GM19238 (cell line): ENCODE measurements around the gene ADORA1.

Experiments
- DNase-seq: peaks from one replicate; pipeline ENCODE4 v3.0.0; 2011; ENCODE audit warnings: low spot score; ENCODE audit not compliant: insufficient read length

ADORA1 gene

GRCh38 chr1:203156280-203156679 is 28.8 kb downstream of the ADORA1 start:
- no peak for DNase-seq

DNA sequence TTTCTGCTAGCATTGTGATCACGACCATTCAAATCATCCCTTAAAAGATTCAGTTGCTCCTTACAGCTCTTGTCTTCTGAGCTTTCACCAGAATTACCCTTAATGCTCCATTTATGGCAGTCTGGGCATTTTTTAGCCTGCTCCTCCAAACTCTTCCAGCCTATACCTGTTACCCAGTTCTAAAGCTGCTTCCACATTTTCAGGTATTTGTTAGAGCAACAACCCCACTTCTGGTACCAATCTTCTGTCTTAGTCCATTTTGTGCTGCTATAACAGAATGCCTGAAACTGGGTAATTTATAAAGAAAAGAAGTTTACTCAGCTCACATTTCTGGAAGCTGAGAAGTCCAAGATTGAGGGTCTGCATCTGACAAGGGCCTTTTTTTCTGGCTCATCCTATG is 30.9 kb downstream of the ADORA1 start:
- DNase-seq = no peak

- no peak for DNase-seq
Measured at GRCh38 chr1:203158960-203159665, 31.6 kb downstream of the ADORA1 start.

- DNase-seq = no peak
Measured at GRCh38 chr1:203159844-203160243, 32.3 kb downstream of the ADORA1 start.

DNA sequence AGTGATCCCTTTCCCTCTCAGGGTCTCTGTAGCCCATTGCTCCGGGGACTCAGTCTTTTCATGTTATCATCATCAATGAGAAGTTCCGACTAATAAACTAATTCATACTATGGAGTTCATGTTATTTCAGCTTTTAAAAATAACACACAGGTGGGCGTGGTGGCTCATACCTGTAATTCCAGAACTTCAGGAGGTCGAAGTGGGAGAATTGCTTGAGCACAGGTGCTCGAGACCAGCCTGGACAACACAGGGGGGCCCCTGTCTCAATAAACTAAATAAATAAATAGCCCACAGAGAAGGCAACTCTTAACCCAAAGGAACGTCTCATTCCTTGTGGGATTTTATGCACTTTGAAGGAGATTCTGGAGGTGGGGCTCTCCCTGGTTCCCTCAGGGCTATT is 33.6 kb downstream of the ADORA1 start:
- no peak for DNase-seq

DNA sequence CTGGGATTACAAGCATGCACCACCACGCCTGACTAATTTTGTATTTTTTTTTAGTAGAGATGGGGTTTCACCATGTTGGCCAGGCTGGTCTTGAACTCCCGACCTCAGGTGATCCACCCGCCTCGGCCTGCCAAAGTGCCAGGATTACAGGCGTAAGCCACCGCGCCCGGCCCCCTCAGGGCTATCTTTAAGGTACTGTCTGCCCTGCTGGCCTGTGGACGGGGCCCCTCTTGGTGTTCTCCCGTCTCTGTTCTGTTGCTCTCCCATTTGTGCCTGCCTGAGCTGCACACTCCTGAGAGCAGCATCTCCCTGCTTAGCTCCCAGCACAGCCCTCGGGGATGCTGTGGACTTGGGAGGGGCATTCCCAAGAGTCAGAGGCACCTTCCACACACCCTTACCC is 34.2 kb downstream of the ADORA1 start:
- no peak for DNase-seq

DNA sequence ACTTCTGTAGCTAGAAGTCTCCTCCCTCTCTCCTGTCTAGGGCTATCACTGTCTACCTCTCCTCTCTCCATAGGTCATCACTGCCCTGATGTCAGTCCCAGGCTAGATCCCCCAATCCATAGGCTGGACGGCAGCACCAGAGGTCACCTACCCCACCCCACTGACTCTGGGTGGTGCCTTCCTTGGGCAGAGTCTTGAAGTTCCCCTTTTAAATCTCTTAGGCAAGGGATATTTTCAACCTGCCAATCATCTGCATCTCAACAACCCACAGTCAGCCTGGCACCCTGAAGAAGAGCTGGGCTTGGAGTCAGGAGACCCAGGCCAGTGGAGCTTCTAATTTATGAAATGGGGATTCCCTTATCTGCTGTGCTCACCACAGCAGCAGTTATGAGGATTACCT is 34.9 kb downstream of the ADORA1 start:
- no peak for DNase-seq

DNA sequence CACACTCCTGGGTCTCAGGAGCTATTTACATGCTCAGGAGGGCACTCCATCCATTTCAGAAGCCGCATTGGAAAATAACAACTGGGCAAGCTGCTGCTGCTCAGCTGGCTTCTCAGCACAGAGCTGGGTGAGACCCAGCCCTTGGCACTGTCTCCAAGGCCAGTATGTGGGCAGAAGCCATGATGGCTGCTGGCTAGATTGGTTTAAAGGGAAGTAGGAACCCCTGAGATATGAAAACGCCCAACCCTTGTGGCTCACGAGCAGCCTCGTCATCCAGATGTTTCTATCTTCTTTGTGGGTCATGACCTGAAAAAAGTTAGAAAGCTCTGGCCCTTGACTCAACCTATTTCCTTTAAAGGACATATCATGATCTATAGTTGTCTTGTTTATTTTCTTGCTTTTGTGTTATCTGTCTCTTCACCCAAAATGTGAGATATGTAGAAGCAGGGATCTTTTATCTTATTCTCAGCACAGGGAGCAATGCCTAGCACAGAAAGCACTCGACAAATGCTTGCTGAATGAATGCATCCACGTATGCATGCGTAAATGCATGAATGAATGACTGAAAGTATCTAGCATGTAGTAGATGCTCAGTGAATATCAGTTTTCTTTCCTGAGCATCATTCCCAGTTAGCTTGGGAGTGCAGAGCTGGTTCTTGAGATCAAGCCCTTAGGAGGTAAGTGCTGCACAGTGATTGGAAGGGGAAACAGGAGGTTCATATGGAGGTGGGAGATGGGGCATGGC is 36.5 kb downstream of the ADORA1 start:
- DNase-seq = no peak

DNA sequence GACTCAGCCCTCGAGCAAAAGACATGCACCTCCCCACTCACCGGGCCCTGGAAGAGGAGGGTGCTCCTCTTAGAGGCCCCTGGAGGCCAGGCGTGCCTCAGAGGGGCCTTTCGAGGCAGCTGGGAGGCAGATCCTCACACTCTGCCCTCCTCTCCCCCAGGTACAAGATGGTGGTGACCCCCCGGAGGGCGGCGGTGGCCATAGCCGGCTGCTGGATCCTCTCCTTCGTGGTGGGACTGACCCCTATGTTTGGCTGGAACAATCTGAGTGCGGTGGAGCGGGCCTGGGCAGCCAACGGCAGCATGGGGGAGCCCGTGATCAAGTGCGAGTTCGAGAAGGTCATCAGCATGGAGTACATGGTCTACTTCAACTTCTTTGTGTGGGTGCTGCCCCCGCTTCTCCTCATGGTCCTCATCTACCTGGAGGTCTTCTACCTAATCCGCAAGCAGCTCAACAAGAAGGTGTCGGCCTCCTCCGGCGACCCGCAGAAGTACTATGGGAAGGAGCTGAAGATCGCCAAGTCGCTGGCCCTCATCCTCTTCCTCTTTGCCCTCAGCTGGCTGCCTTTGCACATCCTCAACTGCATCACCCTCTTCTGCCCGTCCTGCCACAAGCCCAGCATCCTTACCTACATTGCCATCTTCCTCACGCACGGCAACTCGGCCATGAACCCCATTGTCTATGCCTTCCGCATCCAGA is 37.7 kb downstream of the ADORA1 start:
- no peak for DNase-seq

DNA sequence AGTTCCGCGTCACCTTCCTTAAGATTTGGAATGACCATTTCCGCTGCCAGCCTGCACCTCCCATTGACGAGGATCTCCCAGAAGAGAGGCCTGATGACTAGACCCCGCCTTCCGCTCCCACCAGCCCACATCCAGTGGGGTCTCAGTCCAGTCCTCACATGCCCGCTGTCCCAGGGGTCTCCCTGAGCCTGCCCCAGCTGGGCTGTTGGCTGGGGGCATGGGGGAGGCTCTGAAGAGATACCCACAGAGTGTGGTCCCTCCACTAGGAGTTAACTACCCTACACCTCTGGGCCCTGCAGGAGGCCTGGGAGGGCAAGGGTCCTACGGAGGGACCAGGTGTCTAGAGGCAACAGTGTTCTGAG is 38.3 kb downstream of the ADORA1 start:
- DNase-seq = no peak

DNA sequence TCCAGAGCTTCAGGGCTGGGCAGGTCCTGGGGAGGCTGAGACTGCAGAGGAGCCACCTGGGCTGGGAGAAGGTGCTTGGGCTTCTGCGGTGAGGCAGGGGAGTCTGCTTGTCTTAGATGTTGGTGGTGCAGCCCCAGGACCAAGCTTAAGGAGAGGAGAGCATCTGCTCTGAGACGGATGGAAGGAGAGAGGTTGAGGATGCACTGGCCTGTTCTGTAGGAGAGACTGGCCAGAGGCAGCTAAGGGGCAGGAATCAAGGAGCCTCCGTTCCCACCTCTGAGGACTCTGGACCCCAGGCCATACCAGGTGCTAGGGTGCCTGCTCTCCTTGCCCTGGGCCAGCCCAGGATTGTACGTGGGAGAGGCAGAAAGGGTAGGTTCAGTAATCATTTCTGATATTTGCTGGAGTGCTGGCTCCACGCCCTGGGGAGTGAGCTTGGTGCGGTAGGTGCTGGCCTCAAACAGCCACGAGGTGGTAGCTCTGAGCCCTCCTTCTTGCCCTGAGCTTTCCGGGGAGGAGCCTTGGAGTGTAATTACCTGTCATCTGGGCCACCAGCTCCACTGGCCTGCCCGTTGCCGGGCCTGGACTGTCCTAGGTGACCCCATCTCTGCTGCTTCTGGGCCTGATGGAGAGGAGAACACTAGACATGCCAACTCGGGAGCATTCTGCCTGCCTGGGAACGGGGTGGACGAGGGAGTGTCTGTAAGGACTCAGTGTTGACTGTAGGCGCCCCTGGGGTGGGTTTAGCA is 38.8 kb downstream of the ADORA1 start:
- DNase-seq = no peak

- no peak for DNase-seq
Measured at GRCh38 chr1:203167026-203167912, 39.7 kb downstream of the ADORA1 start.

GRCh38 chr1:203167913-203168200 is 40.3 kb downstream of the ADORA1 start:
- no peak for DNase-seq

DNA sequence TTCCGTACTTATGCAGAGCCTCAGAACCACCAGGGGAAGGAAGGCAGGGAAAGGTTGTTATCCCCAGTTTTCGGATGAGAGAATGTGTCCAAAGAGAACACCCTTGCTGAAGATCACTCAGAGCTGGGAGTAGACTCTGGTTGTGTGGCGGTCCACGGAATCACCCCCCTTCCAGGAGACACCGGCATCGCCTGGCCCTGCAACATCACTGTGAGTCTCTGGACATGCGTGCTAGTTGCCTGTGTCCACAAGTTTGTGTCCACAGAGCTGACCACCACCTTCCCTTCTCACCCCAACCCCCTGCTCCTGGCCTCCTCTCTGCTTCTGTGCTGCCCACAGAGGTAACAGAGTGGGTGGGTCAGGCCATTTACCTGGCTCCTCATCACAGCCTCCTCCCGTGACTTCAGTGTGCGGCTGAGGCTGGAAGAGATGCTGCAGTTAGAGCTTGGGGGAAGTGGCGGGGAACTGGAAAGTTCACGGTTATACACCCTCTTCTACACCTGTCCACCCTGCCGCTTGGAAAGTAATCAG is 40.8 kb downstream of the ADORA1 start:
- no peak for DNase-seq

DNA sequence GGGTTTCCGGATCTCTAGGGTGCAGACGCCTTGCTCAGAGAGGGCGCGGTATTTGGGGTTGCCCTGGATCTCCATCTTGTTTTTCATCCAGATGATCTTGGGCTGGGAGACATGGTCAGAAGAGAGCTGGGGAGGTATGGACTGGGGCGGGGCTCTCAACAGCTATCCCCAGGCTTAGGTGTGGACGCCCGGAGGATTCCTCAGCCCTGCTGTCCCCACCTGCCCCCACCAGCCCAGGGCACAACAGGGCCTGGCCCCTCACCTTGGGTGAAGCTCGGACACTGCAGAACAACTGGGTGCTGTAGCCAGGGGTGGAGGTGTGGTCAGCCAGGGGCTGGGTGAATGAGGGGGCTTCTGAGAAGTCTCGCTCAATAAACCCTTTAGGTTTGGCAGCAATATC is 41.5 kb downstream of the ADORA1 start:
- no peak for DNase-seq

- no peak for DNase-seq
Measured at GRCh38 chr1:203169770-203170520, 42.4 kb downstream of the ADORA1 start.

DNA sequence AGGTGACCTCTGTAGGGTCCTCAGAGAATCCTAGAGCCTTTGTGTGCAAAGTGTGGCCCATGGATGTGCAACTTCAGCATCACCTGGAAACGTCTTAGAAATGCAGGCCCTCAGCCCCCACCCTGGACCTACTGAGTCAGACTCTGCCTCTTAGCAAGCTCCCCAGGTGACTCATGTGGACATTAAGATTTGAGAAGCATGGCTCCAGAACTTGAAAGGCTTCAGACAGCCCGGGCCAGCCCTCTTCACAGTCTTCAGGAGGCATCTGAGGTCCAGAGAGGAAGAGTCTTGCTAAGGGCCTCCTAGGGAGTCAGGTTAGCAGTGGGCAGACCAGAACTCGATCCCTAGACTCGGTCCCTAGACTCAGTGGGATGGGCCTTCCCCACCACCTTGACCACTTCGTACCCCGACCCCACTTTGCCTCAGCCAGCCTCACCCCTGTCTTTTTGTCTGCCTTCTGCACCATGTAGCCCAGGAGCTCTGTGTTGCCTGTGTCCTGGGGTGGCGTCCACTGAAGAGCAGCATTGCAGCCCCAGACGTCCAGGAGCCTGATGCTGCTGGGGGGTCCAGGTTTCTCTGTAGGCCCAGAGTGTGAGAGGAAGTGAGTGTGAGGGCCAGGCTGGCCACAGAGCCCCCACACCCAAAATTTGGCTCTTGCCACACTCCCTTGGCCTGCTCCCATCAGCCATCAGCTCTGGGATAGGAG is 43.3 kb downstream of the ADORA1 start:
- DNase-seq = no peak

- DNase-seq = no peak
Measured at GRCh38 chr1:203171341-203172183, 44.0 kb downstream of the ADORA1 start.
